Fibroblast of villous mesenchyme (primary cell): ENCODE data around the gene FYB1. TPM values are rescaled to one million over a fixed set of nuclear protein-coding genes. Genes with fewer than 3 reads are reported as not detected.

Source experiments
- DNase-seq: peaks from one replicate; pipeline ENCODE4 v3.0.0-alpha.2; 2010; ENCODE audit warnings: low read depth
- H3K4me3 ChIP-seq: 2 replicates; pipeline ENCODE4 v1.5.1; 2011; ENCODE audit warnings: low read depth, mild to moderate bottlenecking, low read length
- total RNA-seq: library from RNA; depleted of rRNA; stranded (reverse); fragments of >200 nt; gene quantifications from 2 replicates; pipeline ENCODE4 v1.2.3, GENCODE V29; 2012
- TF ChIP-seq, protein P1 (sequence below): IDR thresholded peaks from 2 replicates; pipeline ENCODE4 v1.5.1; 2012; ENCODE audit warnings: low read depth, mild to moderate bottlenecking, low read length; ENCODE audit not compliant: insufficient read depth

Gene FYB1
- total RNA-seq, 1 donor: not detected

DNA sequence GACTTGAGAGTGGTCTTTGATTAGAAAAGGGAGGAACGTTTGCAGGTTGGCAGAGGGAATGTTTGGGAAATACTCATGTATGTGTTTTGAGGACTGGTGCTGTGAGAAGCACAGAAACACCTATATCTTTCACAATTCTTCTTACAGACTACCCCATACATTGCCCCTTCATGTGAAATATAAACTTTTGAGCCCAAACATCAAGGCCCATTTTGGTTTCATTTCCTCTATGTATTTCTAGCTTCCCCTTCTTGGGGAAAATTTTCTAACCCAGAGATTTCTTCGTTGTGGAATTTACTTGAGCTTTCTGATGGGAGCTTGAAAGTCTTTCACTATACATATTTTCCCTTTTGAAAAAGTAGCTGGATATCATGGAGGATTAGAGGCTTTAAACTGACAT is 67.6 kb downstream of the FYB1 start:
- H3K4me3 ChIP-seq: no peak overlapping the region
- TF ChIP-seq, protein P1, sequence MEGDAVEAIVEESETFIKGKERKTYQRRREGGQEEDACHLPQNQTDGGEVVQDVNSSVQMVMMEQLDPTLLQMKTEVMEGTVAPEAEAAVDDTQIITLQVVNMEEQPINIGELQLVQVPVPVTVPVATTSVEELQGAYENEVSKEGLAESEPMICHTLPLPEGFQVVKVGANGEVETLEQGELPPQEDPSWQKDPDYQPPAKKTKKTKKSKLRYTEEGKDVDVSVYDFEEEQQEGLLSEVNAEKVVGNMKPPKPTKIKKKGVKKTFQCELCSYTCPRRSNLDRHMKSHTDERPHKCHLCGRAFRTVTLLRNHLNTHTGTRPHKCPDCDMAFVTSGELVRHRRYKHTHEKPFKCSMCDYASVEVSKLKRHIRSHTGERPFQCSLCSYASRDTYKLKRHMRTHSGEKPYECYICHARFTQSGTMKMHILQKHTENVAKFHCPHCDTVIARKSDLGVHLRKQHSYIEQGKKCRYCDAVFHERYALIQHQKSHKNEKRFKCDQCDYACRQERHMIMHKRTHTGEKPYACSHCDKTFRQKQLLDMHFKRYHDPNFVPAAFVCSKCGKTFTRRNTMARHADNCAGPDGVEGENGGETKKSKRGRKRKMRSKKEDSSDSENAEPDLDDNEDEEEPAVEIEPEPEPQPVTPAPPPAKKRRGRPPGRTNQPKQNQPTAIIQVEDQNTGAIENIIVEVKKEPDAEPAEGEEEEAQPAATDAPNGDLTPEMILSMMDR: no peak
- DNase-seq: no peak

DNA sequence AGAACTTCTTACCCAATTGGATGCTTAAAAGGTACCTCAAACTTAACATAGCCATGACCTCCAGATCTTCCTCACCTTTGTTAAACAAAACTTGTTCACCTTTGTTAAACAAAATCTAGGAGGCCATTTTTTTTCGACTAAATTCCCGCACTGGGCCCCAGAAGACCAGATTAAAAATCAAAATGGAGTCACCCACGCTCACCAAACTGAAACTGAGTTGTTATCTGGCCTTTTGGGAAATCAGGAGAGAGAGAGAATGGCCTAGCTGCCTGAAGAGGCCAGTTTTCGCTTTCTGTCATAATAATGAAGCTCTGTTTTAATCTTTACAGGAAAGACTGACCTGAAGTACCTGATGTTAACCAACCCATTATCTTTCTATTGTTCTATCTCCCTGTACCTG is 69.4 kb downstream of the FYB1 start:
- TF ChIP-seq, protein P1: no peak

DNA sequence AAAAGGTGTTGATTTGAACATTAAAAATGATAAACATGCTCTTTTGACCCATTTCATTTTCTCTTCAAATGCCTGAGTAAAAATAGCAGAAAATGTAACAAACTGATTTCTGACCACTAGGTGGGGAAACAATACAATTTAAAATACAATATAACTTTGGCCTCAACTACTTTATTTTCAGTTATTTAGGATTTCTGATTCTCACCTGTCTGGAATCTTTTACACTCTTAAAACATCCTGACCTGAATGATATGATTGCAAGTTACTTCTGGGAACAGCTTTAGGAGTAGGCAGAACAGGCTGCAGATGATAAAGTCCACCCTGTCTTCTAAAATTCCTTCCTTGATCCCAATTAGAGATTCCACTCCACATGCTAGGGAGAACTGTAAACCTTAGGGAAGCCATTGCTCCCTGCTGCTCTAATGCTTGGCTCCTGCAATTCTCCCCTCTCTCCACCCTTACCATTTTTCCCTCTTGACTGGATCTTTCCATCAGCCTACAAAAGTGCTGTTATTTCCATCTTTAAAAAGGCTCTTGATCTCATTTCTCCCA is 70.3 kb downstream of the FYB1 start:
- TF ChIP-seq, protein P1: peak; percentile 46
- DNase-seq: peak; percentile 32
- H3K4me3 ChIP-seq: no peak overlapping the region

More for the DNA sequence above, 69.4 kb downstream of the FYB1 start:
- no peak overlapping the region for H3K4me3 ChIP-seq
- no peak for DNase-seq

DNA sequence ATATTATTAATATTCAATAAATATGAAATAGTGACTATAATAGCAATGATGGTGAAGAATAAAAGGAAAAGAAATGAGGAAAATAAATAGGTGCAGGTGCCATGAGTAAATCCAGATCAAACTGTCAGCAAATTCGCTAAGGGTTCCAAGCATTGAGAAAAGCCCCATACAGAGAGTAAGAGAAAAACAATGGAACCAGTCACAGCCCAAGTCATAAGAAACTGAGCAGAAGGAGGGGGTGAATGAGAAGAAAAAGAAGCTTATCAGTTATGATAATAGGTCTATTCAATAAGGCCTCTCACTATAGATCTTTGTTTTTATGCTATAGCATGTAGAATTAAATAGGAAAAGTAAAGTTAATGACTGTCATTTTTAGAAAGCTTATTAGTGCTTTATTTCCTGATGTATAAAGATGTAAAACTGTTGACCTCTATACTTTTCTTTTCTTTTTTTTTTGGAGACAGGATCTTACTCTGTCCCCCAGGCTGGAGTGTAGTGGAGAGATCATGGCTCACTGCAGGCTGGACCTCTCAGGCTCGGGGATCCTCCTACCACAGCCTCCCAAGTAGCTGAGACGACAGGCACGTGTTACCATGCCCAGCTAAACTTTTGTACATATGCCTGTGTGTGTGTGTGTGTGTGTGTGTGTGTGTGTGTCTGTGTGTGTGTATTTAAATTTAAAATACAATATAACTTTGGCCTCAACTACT is 72.4 kb downstream of the FYB1 start:
- H3K4me3 ChIP-seq: no peak overlapping the region
- DNase-seq: no peak
- TF ChIP-seq, protein P1: no peak

DNA sequence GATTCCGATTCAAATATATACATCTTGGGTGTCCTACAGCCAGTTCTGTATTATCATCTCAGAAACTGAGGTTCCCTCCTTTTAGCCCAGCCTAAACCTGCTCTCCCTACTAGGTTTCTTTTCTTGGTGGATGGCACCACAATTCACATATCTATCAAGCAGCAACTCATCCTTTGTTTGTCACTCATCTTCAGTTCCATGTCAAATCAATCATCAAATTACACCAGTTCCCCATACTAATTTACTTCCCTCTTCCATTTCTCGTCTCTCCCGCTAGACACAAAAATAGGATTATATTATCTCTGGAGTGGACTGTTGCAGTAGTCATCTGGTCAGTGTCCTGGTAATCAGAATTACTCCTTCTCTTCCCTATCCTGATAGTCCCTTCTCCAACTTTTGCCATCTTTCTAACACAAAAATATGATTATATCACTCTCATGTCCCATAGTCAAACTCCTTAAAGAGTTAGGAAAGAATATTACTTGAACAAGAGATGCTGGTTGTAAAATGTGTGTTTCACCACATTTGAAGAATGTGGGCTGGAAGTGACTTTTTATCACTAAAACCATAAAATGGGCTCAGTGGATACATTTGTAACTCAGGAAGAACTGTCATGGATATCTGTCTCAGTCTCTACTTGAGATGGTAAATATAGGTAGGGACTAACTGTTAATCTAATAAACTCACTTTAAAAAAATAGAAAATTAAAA is 76.1 kb downstream of the FYB1 start:
- TF ChIP-seq, protein P1: no peak
- peak; percentile 45 for DNase-seq
- no peak overlapping the region for H3K4me3 ChIP-seq

DNA sequence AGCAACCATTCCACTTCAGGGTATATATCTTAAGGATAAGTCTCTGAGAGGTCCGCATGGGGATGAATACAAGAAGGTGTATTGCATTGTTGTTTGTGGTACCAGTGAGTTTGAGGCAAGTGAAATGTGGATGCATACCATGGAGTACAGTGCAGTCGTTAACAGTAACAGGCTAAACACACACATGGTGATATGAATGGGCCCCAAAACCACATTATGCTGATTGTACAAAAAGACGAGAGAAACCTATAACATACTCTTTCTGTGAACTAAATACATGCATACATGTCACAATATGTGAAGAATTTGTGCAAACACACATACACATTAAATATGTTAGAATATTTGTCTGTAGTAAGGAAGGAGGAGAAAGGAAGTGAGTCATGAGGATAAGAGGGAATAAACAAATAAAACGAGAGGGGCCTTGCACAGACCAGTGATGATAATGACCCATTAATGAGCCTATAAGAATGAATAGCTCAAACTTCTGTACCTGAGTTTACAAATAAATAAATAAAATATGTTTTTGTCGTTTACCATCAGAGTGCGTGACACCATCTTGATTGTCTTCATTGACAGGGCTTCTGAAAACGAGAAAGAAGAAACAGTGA is 78.7 kb downstream of the FYB1 start:
- no peak overlapping the region for H3K4me3 ChIP-seq
- DNase-seq: no peak
- TF ChIP-seq, protein P1: no peak
